ENCODE results near the gene APEX2.
"Not testable (repeated sequence)": the region's sequence is repeated elsewhere in the genome, so short reads cannot be mapped to it uniquely, and the experiment has no call there.

Gene APEX2

GRCh38 chrX:54999717-55000598 is at the start of gene APEX2:
Gene APEX2 (plus strand): TSS chrX:55000363. CDS start chrX:55000423, 60 bp downstream.
- peak; percentile 87 for DNase-seq

GRCh38 chrX:54950730-54951375 is 49.3 kb upstream of the APEX2 start:
- no peak for DNase-seq

GRCh38 chrX:54961750-54962149 is 38.4 kb upstream of the APEX2 start:
- no peak for DNase-seq

- no peak for DNase-seq
Measured at GRCh38 chrX:54964766-54965497, 35.2 kb upstream of the APEX2 start.

GRCh38 chrX:54977387-54977786 is 22.8 kb upstream of the APEX2 start:
- DNase-seq, result no peak

- peak; percentile 3 for DNase-seq
Measured at GRCh38 chrX:54978448-54978847, 21.7 kb upstream of the APEX2 start.

- DNase-seq, result no peak
Measured at GRCh38 chrX:54979432-54979831, 20.7 kb upstream of the APEX2 start.

GRCh38 chrX:54980334-54980733 is 19.8 kb upstream of the APEX2 start:
- DNase-seq, result no peak

GRCh38 chrX:54983306-54983705 is 16.9 kb upstream of the APEX2 start:
- DNase-seq, result not testable (repeated sequence)

- DNase-seq, result no peak
Measured at GRCh38 chrX:54991706-54992105, 8.5 kb upstream of the APEX2 start.

- DNase-seq, result no peak
Measured at GRCh38 chrX:54992911-54993622, 7.1 kb upstream of the APEX2 start.

GRCh38 chrX:54994099-54994498 is 6.1 kb upstream of the APEX2 start, which contains the start of gene PFKFB1:
Gene PFKFB1 (minus strand): TSS chrX:54994188. CDS start chrX:54994007, 181 bp downstream.
- no peak for DNase-seq

GRCh38 chrX:54994668-54995351 is 5.4 kb upstream of the APEX2 start:
- no peak for DNase-seq

- DNase-seq, result no peak
Measured at GRCh38 chrX:54995621-54996020, 4.5 kb upstream of the APEX2 start.

- no peak for DNase-seq
Measured at GRCh38 chrX:55004231-55004630, 4.1 kb downstream of the APEX2 start.

- DNase-seq, result no peak
Measured at GRCh38 chrX:55005256-55005655, 5.1 kb downstream of the APEX2 start.

GRCh38 chrX:55006827-55007621 is 6.9 kb downstream of the APEX2 start:
- DNase-seq, result no peak

- peak; percentile 62 for DNase-seq
Measured at GRCh38 chrX:55007656-55008055, 7.5 kb downstream of the APEX2 start.

GRCh38 chrX:55008571-55009358 is 8.6 kb downstream of the APEX2 start:
- DNase-seq, result peak; percentile 59

- no peak for DNase-seq
Measured at GRCh38 chrX:55011294-55011693, 11.1 kb downstream of the APEX2 start.
